Breast epithelium (tissue), 4 donors: ENCODE data around the gene MNX1. TPM values are rescaled to one million over a fixed set of nuclear protein-coding genes. Genes with fewer than 3 reads are reported as not detected.

Experiments used
- DNase-seq, 2 donors: peaks; one replicate each; pipeline ENCODE4 v3.0.0-alpha.2; 2019; ENCODE audit warnings: low spot score in 2 of 2
- H3K27ac ChIP-seq, 2 donors: fragments of 200-600 bp; sonication (generic) in 1 of 2; one replicate each; pipeline ENCODE4 v1.5.1; 2016 to 2019; ENCODE audit warnings: mild to moderate bottlenecking in 1 of 2
- H3K27me3 ChIP-seq, 2 donors: fragments of 200-600 bp; sonication (generic) in 1 of 2; one replicate each; pipeline versions ENCODE4 v1.5.1 to v1.6.0; 2017 to 2019; ENCODE audit warnings: control low read depth in 1 of 2, mild to moderate bottlenecking in 1 of 2
- H3K36me3 ChIP-seq: fragments of 200-600 bp; one replicate; pipeline ENCODE4 v1.5.1; 2019
- H3K4me1 ChIP-seq, 2 donors: fragments of 200-600 bp; sonication (generic); one replicate each; pipeline ENCODE4 v1.5.1; 2016 to 2019; ENCODE audit warnings: control low read depth in 1 of 2
- H3K4me3 ChIP-seq, 3 donors: fragments of 200-600 bp; sonication (generic); 1 replicate in 2 of 3; 2 replicates in 1 of 3; pipeline ENCODE4 v1.5.1; 2016 to 2019; ENCODE audit warnings: mild to moderate bottlenecking in 3 of 3, moderate library complexity in 2 of 3
- H3K9me3 ChIP-seq, 2 donors: fragments of 200-600 bp; sonication (generic) in 1 of 2; one replicate each; pipeline ENCODE4 v1.5.1; 2016 to 2019; ENCODE audit warnings: control low read depth in 1 of 2
- CTCF ChIP-seq, 3 donors: fragments of 450-650 bp; IDR thresholded peaks; one replicate each; pipeline ENCODE4 v1.5.1; 2016 to 2017; ENCODE audit warnings: antibody characterized with exemption in 3 of 3, mild to moderate bottlenecking in 3 of 3, moderate library complexity in 3 of 3
- POLR2A ChIP-seq: fragments of 450-650 bp; IDR thresholded peaks from one replicate; pipeline ENCODE4 v1.6.1; 2016; ENCODE audit warnings: antibody characterized with exemption, mild to moderate bottlenecking, moderate library complexity
- POLR2AphosphoS5 ChIP-seq, 3 donors: sonication (generic); formaldehyde crosslinking; IDR thresholded peaks; one replicate each; pipeline ENCODE4 v1.6.1; 2017; ENCODE audit warnings: antibody characterized with exemption in 3 of 3
- intact Hi-C: fragments of 100-400 bp; cut with DNase I; formaldehyde crosslinking; loops from one replicate; pipeline ENCODE4 v1.15.1; 2023; ENCODE audit warnings: low total_unique reads
- total RNA-seq, 3 donors: library from RNA; depleted of rRNA; stranded (reverse); fragments of >200 nt; gene quantifications; one replicate each; pipeline ENCODE4 v1.1.0, GENCODE V29; 2016

The MNX1 gene
- total RNA-seq, 3 donors from 2014 or later, result 0.15 to 0.33 TPM; not detected in 1

- H3K4me3 ChIP-seq, result peak overlapping the region in 2 of 3 donors; percentile 10 to 14
- no peak for TF ChIP-seq POLR2A
- TF ChIP-seq CTCF (IDR thresholded peaks at IDR 0.05), result no peak
- no peak for TF ChIP-seq POLR2AphosphoS5 (IDR thresholded peaks at IDR 0.05)
- peaks cover 2 to 5% of the 10 kb centered on the region in 2 donors for H3K9me3 ChIP-seq
- H3K27ac ChIP-seq, result peak overlapping the region; percentile 26 to 54
- no peaks in the 10 kb centered on the region for H3K4me1 ChIP-seq
- no peaks in the 10 kb centered on the region for H3K27me3 ChIP-seq
- intact Hi-C loops, result no loop called here
- no peaks in the 10 kb centered on the region for H3K36me3 ChIP-seq
- DNase-seq, result no peak
Measured at GRCh38 chr7:156984174-156984891, 26.1 kb downstream of the MNX1 start.

- H3K4me1 ChIP-seq, result no peaks in the 10 kb centered on the region
- no peak for DNase-seq
- H3K4me3 ChIP-seq, result no peak overlapping the region
- H3K9me3 ChIP-seq, result peaks cover 9 to 11% of the 10 kb centered on the region in 2 donors
- no peak overlapping the region for H3K27ac ChIP-seq
- intact Hi-C loops, result no loop called here
- TF ChIP-seq CTCF (IDR thresholded peaks at IDR 0.05), result no peak
- no peak for TF ChIP-seq POLR2A
- no peak for TF ChIP-seq POLR2AphosphoS5 (IDR thresholded peaks at IDR 0.05)
- no peaks in the 10 kb centered on the region for H3K36me3 ChIP-seq
- H3K27me3 ChIP-seq, result no peaks in the 10 kb centered on the region
Measured at GRCh38 chr7:156979711-156980110, 30.8 kb downstream of the MNX1 start.

- intact Hi-C loops, result no loop called here
- Histone ChIP-seq H3K4me1 (no peaks in the 10 kb centered on the region), H3K9me3 (peaks cover 9 to 11% of the 10 kb centered on the region in 2 donors), H3K36me3 (no peaks in the 10 kb centered on the region), H3K27ac (no peak overlapping the region), H3K27me3 (no peaks in the 10 kb centered on the region), H3K4me3 (no peak overlapping the region)
- TF ChIP-seq POLR2A, result no peak
- no peak for TF ChIP-seq CTCF (IDR thresholded peaks at IDR 0.05)
- TF ChIP-seq POLR2AphosphoS5 (IDR thresholded peaks at IDR 0.05), result no peak
- no peak for DNase-seq
Measured at GRCh38 chr7:156979007-156979606, 31.4 kb downstream of the MNX1 start.

- H3K9me3 ChIP-seq, result peaks cover 9 to 11% of the 10 kb centered on the region in 2 donors
- no peak overlapping the region for H3K4me3 ChIP-seq
- intact Hi-C loops, result no loop called here
- H3K4me1 ChIP-seq, result no peaks in the 10 kb centered on the region
- H3K36me3 ChIP-seq, result no peaks in the 10 kb centered on the region
- TF ChIP-seq POLR2AphosphoS5 (IDR thresholded peaks at IDR 0.05) (no peak), POLR2A (no peak), CTCF (IDR thresholded peaks at IDR 0.05) (no peak)
- H3K27me3 ChIP-seq, result no peaks in the 10 kb centered on the region
- no peak overlapping the region for H3K27ac ChIP-seq
- DNase-seq, result no peak
Measured at GRCh38 chr7:156975620-156976019, 34.8 kb downstream of the MNX1 start.

GRCh38 chr7:156969972-156970420 is 40.5 kb downstream of the MNX1 start:
- intact Hi-C loops, result no loop called here

More at GRCh38 chr7:156969972-156970420, 40.5 kb downstream of the MNX1 start:
- Histone ChIP-seq H3K27me3 (no peaks in the 10 kb centered on the region), H3K36me3 (no peaks in the 10 kb centered on the region), H3K4me3 (no peak overlapping the region), H3K9me3 (no peaks in the 10 kb centered on the region), H3K27ac (no peak overlapping the region), H3K4me1 (no peaks in the 10 kb centered on the region)
- peak in 1 of 2 donors; percentile 63 for DNase-seq
- TF ChIP-seq POLR2AphosphoS5 (IDR thresholded peaks at IDR 0.05) (no peak), POLR2A (no peak), CTCF (IDR thresholded peaks at IDR 0.05) (peak; percentile 21 to 34 (median 34))
